ENCODE measurements around the gene CIZ1. TPM values are rescaled to one million over a fixed set of nuclear protein-coding genes. Genes with fewer than 3 reads are reported as not detected.

CIZ1 gene
- total and polyA plus RNA-seq, 9 of the 15 experiments (the other 6 are each of a cell fraction or from before 2014, with no cell fraction given), result 6.6 to 329 (median 87.8) TPM

DNA sequence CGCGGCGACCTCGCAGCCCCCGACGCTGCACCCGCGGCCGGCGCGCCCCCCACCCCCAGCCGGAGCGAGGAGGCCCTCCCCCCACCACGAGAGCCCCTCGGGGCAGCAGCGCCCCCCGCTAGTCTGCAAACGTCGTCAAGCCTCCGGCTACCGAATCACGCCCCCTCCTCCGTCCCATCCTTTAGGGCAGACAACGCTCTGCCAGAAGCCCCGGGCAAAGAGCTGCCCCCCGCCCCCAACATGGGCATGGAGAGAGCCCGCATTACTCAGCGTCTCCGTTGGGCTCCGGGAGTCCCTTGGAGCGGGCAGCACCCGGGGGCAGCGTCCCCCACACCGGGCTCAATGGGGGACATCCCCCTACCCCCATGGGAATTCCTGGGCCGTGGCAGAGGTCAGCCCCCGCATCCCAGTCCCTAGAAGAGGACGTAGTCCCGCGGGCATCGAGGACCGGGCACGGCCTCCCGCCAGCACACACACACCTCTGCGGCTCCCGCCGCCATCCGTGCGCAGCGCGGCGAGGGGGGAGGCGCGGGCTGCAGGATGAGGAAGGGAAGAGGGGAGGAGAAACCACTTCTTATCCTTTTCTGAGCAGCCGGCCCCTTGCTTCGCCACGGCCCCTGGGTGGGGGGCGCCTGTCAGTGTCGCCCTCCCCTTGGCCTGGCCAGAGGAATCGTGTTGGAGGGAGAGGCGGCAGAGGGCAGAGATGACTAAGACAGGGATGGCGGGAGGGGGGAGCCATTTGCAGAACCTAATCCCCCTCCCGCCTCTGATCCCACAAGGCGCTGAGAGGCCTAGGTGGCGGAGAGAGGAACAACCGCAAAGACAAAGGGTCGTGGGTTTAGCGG is 12.6 kb upstream of the CIZ1 start:
- Histone ChIP-seq H3K9me1 (ENCODE audit: control insufficient read depth, insufficient read depth, low read length) (peaks cover 3% of the 10 kb centered on the region), H3K79me2 (ENCODE audit: control insufficient read depth, insufficient read depth, low read length) (no peaks in the 10 kb centered on the region), H2AFZ (ENCODE audit: low read depth, low read length) (peak overlapping the region; percentile 97), H3K27ac (ENCODE audit: extremely low read depth, low read depth, low read length) (peak overlapping the region; percentile 20; the same call in 1 of the 3 replicates), H3K9ac (ENCODE audit: insufficient read depth in 1 of 2, low read depth in 2 of 2, low read length in 2 of 2) (peak overlapping the region; percentile 47 to 97; a peak in 3 of 4 replicates), H3K4me3 (peak overlapping the region; percentile 55), H3K4me1 (replicated peaks in 1 of 2; ENCODE audit: control insufficient read depth in 2 of 2, insufficient read depth in 2 of 2, low read length in 2 of 2) (peaks cover 22 to 40% of the 10 kb centered on the region in 2 experiments), H3K4me2 (ENCODE audit: insufficient read depth, low read length) (peak overlapping the region; percentile 84), H3K27me3 (ENCODE audit: control insufficient read depth in 2 of 2, insufficient read depth in 2 of 2, low read length in 2 of 2) (no peaks in the 10 kb centered on the region), H4K20me1 (replicated peaks; ENCODE audit: control insufficient read depth, insufficient read depth, low read length) (peaks cover 3% of the 10 kb centered on the region), H3K36me3 (ENCODE audit: control insufficient read depth, insufficient read depth, low read length) (0 out of 3 replicates have a peak, but pooled peaks cover 4% of the 10 kb centered on the region), H3K9me3 (replicated peaks; ENCODE audit: control insufficient read depth, insufficient read depth, low read depth, low read length) (no peaks in the 10 kb centered on the region)
- ChIA-PET POLR2A (interaction anchor here (0.6 to 0.7 kb wide), 2 partner anchors 10 to 11 kb away, joined by 3 to 4 read pairs; no protein-coding TSS in a partner anchor), CTCF (ENCODE audit: low intra/inter-chr PET ratio) (interaction anchor here (0.6 kb wide), 2 partner anchors 10 to 1525 kb away, joined by 3 to 4 read pairs; no protein-coding TSS in a partner anchor)
- DNase-seq (ENCODE audit: extremely low read depth in 1 of 4, low spot score in 3 of 4) (peak; percentile 87 to 91 (median 90)), ATAC-seq (peak; percentile 67), FAIRE-seq (peak; percentile 29)
- intact Hi-C loops (cut with micrococcal nuclease) (loop anchor here (2.0 kb wide), 2 partner anchors 13 to 73 kb away; partner anchors contain the start of genes CIZ1, GOLGA2 and SWI5), in situ Hi-C loops (cut with MboI) (no loop called here)
- WGBS (ENCODE audit: insufficient coverage, low coverage, missing lambda C conversion rate), result 2% methylated on average over 67 of the region's 67 CpGs
- no TSS peak for BruUV-seq (replicated peaks)
- TF ChIP-seq, protein P1, sequence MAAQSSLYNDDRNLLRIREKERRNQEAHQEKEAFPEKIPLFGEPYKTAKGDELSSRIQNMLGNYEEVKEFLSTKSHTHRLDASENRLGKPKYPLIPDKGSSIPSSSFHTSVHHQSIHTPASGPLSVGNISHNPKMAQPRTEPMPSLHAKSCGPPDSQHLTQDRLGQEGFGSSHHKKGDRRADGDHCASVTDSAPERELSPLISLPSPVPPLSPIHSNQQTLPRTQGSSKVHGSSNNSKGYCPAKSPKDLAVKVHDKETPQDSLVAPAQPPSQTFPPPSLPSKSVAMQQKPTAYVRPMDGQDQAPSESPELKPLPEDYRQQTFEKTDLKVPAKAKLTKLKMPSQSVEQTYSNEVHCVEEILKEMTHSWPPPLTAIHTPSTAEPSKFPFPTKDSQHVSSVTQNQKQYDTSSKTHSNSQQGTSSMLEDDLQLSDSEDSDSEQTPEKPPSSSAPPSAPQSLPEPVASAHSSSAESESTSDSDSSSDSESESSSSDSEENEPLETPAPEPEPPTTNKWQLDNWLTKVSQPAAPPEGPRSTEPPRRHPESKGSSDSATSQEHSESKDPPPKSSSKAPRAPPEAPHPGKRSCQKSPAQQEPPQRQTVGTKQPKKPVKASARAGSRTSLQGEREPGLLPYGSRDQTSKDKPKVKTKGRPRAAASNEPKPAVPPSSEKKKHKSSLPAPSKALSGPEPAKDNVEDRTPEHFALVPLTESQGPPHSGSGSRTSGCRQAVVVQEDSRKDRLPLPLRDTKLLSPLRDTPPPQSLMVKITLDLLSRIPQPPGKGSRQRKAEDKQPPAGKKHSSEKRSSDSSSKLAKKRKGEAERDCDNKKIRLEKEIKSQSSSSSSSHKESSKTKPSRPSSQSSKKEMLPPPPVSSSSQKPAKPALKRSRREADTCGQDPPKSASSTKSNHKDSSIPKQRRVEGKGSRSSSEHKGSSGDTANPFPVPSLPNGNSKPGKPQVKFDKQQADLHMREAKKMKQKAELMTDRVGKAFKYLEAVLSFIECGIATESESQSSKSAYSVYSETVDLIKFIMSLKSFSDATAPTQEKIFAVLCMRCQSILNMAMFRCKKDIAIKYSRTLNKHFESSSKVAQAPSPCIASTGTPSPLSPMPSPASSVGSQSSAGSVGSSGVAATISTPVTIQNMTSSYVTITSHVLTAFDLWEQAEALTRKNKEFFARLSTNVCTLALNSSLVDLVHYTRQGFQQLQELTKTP (IDR thresholded peaks at IDR 0.05; ENCODE audit: low read depth in 1 of 2, partially characterized antibody in 2 of 2), result no peak
- TF ChIP-seq JUNB (CRISPR knock-in tag; conservative IDR thresholded peaks at IDR 0.05) (no peak; the same call in 1 of the 2 replicates), CXXC5 (CRISPR knock-in tag; IDR thresholded peaks at IDR 0.05) (peak; percentile 69), TEAD4 (IDR thresholded peaks at IDR 0.05; ENCODE audit: low read length) (no peak; the same call in 1 of the 2 replicates), TEAD4 (CRISPR knock-in tag; IDR thresholded peaks at IDR 0.05; ENCODE audit: borderline replicate concordance) (no peak), ZNF57 (CRISPR knock-in tag; IDR thresholded peaks at IDR 0.05) (0 out of 2 replicates have a peak, but pooled peaks have one; percentile 32), TCF3 (CRISPR knock-in tag; IDR thresholded peaks at IDR 0.05) (no peak), HNRNPL (IDR thresholded peaks at IDR 0.05; ENCODE audit: low read depth, low read length) (peak; percentile 77), HCFC1 (IDR thresholded peaks at IDR 0.05; ENCODE audit: low read depth, low read length) (peak; percentile 22), ZNF830 (CRISPR knock-in tag; IDR thresholded peaks at IDR 0.05) (no peak)
- TF ChIP-seq, protein P2, sequence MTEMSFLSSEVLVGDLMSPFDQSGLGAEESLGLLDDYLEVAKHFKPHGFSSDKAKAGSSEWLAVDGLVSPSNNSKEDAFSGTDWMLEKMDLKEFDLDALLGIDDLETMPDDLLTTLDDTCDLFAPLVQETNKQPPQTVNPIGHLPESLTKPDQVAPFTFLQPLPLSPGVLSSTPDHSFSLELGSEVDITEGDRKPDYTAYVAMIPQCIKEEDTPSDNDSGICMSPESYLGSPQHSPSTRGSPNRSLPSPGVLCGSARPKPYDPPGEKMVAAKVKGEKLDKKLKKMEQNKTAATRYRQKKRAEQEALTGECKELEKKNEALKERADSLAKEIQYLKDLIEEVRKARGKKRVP (CRISPR knock-in tag; IDR thresholded peaks at IDR 0.05), result no peak
- TF ChIP-seq, protein P3, sequence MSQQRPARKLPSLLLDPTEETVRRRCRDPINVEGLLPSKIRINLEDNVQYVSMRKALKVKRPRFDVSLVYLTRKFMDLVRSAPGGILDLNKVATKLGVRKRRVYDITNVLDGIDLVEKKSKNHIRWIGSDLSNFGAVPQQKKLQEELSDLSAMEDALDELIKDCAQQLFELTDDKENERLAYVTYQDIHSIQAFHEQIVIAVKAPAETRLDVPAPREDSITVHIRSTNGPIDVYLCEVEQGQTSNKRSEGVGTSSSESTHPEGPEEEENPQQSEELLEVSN (IDR thresholded peaks at IDR 0.05; ENCODE audit: borderline replicate concordance in 1 of 2, extremely low read depth in 1 of 2, insufficient read depth in 1 of 2, insufficient read length in 1 of 2, low read depth in 1 of 2, low read length in 1 of 2, poor library complexity in 1 of 2, severe bottlenecking in 1 of 2), result peak; percentile 83 to 91

Data from K562 (cell line).